IMR-90 (cell line): Measurements from ENCODE around the gene CAMK2D. TPM values are rescaled to one million over a fixed set of nuclear protein-coding genes. Genes with fewer than 3 reads are reported as not detected.

Experiments used
- ATAC-seq: fragments of 200-7000 bp; cut with Tn5 transposase; 2 replicates; pipeline ENCODE4 v1.9.1; 2020; ENCODE audit warnings: low read depth, mild to moderate bottlenecking, moderate library complexity
- BruUV-seq: library from RNA; stranded (reverse); fragments of 400-500 nt; replicated peaks from 2 replicates; lab custom pipeline; 2021; lab: Mats Ljungman, UMichigan
- CTCF ChIA-PET: fragments of 300-600 bp; formaldehyde crosslinking; extraction: SDS; loops from one replicate; lab custom pipeline; 2021; ENCODE audit warnings: antibody characterized with exemption; lab: Yijun Ruan, JAX
- POLR2A ChIA-PET: fragments of 300-600 bp; sonication (Branson Sonifier 250); formaldehyde crosslinking; loops from one replicate; lab custom pipeline; 2022; ENCODE audit warnings: antibody characterized with exemption; ENCODE audit not compliant: unreplicated experiment; lab: Charles Lee
- DNase-seq: peaks from one replicate; pipeline ENCODE4 v3.0.0; 2013
- H2AFZ ChIP-seq: replicated peaks from 2 replicates; pipeline ENCODE3; 2013; ENCODE audit warnings: low read length, mild to moderate bottlenecking; ENCODE audit not compliant: poor library complexity
- H2AK5ac ChIP-seq: 2 replicates; pipeline ENCODE4 v1.6.1; 2013; ENCODE audit warnings: low read depth, low read length, inconsistent platforms
- H2AK9ac ChIP-seq: replicated peaks from 2 replicates; pipeline ENCODE3; 2013; ENCODE audit warnings: mild to moderate bottlenecking, low read depth, low read length, moderate library complexity; ENCODE audit not compliant: poor library complexity
- H2BK120ac ChIP-seq: 2 replicates; pipeline ENCODE4 v1.6.1; 2013; ENCODE audit warnings: low read depth, low read length, inconsistent platforms
- H2BK15ac ChIP-seq: 3 replicates; pipeline ENCODE4 v1.6.1; 2013; ENCODE audit warnings: low read depth, low read length, inconsistent platforms
- H2BK20ac ChIP-seq: 2 replicates; pipeline ENCODE4 v1.6.1; 2013; ENCODE audit warnings: low read depth, mild to moderate bottlenecking, inconsistent platforms, low read length, moderate library complexity
- H2BK5ac ChIP-seq: 2 replicates; pipeline ENCODE4 v1.6.1; 2013; ENCODE audit warnings: mild to moderate bottlenecking, low read depth, low read length, inconsistent platforms; ENCODE audit not compliant: poor library complexity, severe bottlenecking
- H3K14ac ChIP-seq: replicated peaks from 2 replicates; pipeline ENCODE4 v1.6.1; 2013; ENCODE audit warnings: low read depth, low read length, inconsistent platforms
- H3K18ac ChIP-seq: 2 replicates; pipeline ENCODE4 v1.6.1; 2013; ENCODE audit warnings: low read depth, low read length, control low read depth
- H3K23ac ChIP-seq: 2 replicates; pipeline ENCODE4 v1.6.1; 2013; ENCODE audit warnings: low read depth, low read length, inconsistent platforms
- H3K27ac ChIP-seq: 2 replicates; pipeline ENCODE4 v1.5.1; 2013; ENCODE audit warnings: mild to moderate bottlenecking, control low read depth, low read length; ENCODE audit not compliant: insufficient read depth
- H3K27me3 ChIP-seq: 2 replicates; pipeline ENCODE4 v1.6.1; 2013; ENCODE audit warnings: low read length; ENCODE audit not compliant: control insufficient read depth, insufficient read depth
- H3K36me3 ChIP-seq: 2 replicates; pipeline ENCODE4 v1.6.1; 2013; ENCODE audit warnings: low read length, mixed read lengths; ENCODE audit not compliant: control insufficient read depth, insufficient read depth
- H3K4ac ChIP-seq: 2 replicates; pipeline ENCODE4 v1.6.1; 2013; ENCODE audit warnings: low read depth, low read length, inconsistent platforms
- H3K4me1 ChIP-seq: 2 replicates; pipeline ENCODE4 v1.6.1; 2013; ENCODE audit warnings: low read length, mixed read lengths; ENCODE audit not compliant: control insufficient read depth, insufficient read depth
- H3K4me2 ChIP-seq: 2 replicates; pipeline ENCODE4 v1.6.1; 2013; ENCODE audit warnings: low read depth, mild to moderate bottlenecking, control low read depth, low read length, moderate library complexity
- H3K4me3 ChIP-seq: 2 replicates; pipeline ENCODE4 v1.5.1; 2013; ENCODE audit warnings: low read depth, mild to moderate bottlenecking, control low read depth, low read length, moderate library complexity; ENCODE audit not compliant: insufficient read depth
- H3K56ac ChIP-seq: 2 replicates; pipeline ENCODE4 v1.6.1; 2013; ENCODE audit warnings: low read length, inconsistent platforms; ENCODE audit not compliant: insufficient read depth; ENCODE audit errors: extremely low read depth
- H3K79me1 ChIP-seq, 2 experiments: 2 replicates each; pipeline ENCODE4 v1.6.1; 2013; ENCODE audit warnings: low read length in 2 of 2, inconsistent platforms in 1 of 2, low read depth in 1 of 2
- H3K9ac ChIP-seq: 2 replicates; pipeline ENCODE4 v1.6.1; 2013; ENCODE audit warnings: low read depth, low read length, control low read depth
- H3K9me1 ChIP-seq: 2 replicates; pipeline ENCODE4 v1.6.1; 2013; ENCODE audit warnings: low read length, inconsistent platforms; ENCODE audit not compliant: insufficient read depth
- H3K9me3 ChIP-seq: 2 replicates; pipeline ENCODE4 v1.6.1; 2013; ENCODE audit warnings: low read length; ENCODE audit not compliant: control insufficient read depth, insufficient read depth
- H4K20me1 ChIP-seq: 2 replicates; pipeline ENCODE4 v1.6.1; 2013; ENCODE audit warnings: low read length, inconsistent platforms; ENCODE audit not compliant: insufficient read depth
- H4K5ac ChIP-seq: 2 replicates; pipeline ENCODE4 v1.6.1; 2013; ENCODE audit warnings: mild to moderate bottlenecking, low read depth, low read length, control low read depth
- H4K8ac ChIP-seq, 2 experiments: 2 replicates each; pipeline ENCODE4 v1.6.1; 2013; ENCODE audit warnings: low read depth in 2 of 2, low read length in 2 of 2, control low read depth in 1 of 2, inconsistent platforms in 1 of 2
- H4K91ac ChIP-seq: 2 replicates; pipeline ENCODE4 v1.6.1; 2013; ENCODE audit warnings: low read depth, low read length, inconsistent platforms; ENCODE audit not compliant: insufficient read depth
- CEBPB ChIP-seq: IDR thresholded peaks from 2 replicates; pipeline ENCODE4 v1.6.1; 2012; ENCODE audit warnings: low read depth, low read length, improper control_type of control experiment
- FOS ChIP-seq: fragments of 150-350 bp; IDR thresholded peaks from 2 replicates; pipeline ENCODE4 v1.6.1; 2016; ENCODE audit warnings: low read depth, low read length
- MAFK ChIP-seq: IDR thresholded peaks from 2 replicates; pipeline ENCODE4 v1.6.1; 2012; ENCODE audit warnings: low read depth, low read length, improper control_type of control experiment
- MAZ ChIP-seq: IDR thresholded peaks from 2 replicates; pipeline ENCODE4 v1.6.1; 2012; ENCODE audit warnings: low read depth, mild to moderate bottlenecking, low read length, improper control_type of control experiment, moderate library complexity, borderline replicate concordance
- MXI1 ChIP-seq: IDR thresholded peaks from 2 replicates; pipeline ENCODE4 v1.6.1; 2012; ENCODE audit warnings: low read depth, mild to moderate bottlenecking, low read length, moderate library complexity, borderline replicate concordance
- NFE2L2 ChIP-seq: fragments of 150-350 bp; IDR thresholded peaks from 2 replicates; pipeline ENCODE4 v1.6.1; 2016; ENCODE audit warnings: low read depth, mild to moderate bottlenecking, low read length
- POLR2A ChIP-seq: IDR thresholded peaks from 2 replicates; pipeline ENCODE4 v1.6.1; 2012; ENCODE audit warnings: mild to moderate bottlenecking, low read depth, low read length
- RAD21 ChIP-seq: IDR thresholded peaks from 2 replicates; pipeline ENCODE4 v1.6.1; 2012; ENCODE audit warnings: low read length, improper control_type of control experiment
- RCOR1 ChIP-seq: IDR thresholded peaks from 2 replicates; pipeline ENCODE4 v1.6.1; 2012; ENCODE audit warnings: mild to moderate bottlenecking, low read length, improper control_type of control experiment; ENCODE audit not compliant: insufficient replicate concordance
- RFX5 ChIP-seq: IDR thresholded peaks from 2 replicates; pipeline ENCODE4 v1.8.0; 2012; ENCODE audit warnings: low read depth, mild to moderate bottlenecking, low read length, moderate library complexity
- SMC3 ChIP-seq: fragments of 150-350 bp; IDR thresholded peaks from 2 replicates; pipeline ENCODE4 v1.6.1; 2016; ENCODE audit warnings: low read depth, mild to moderate bottlenecking, antibody characterized with exemption, low read length, moderate library complexity
- WGBS, 2 experiments: methylation state at CpG; one replicate each; pipeline versions ENCODE4 v1.1.5 to v1.1.7; 2013; ENCODE audit warnings: missing lambda C conversion rate in 2 of 2; ENCODE audit not compliant: insufficient read length in 1 of 2; ENCODE audit errors: extremely low coverage in 2 of 2; 5-methylcytosine and 5-hydroxymethylcytosine counted together
- dilution Hi-C: fragments of 300-500 bp; cut with HindIII; formaldehyde crosslinking; loops from one replicate; pipeline ENCODE4 v1.14.3; 2018; ENCODE audit warnings: low sequenced_read_pairs; ENCODE audit not compliant: unreplicated experiment
- in situ Hi-C: fragments of 300-500 bp; cut with MboI; formaldehyde crosslinking; loops from 3 replicates; pipeline ENCODE4 v1.14.3; 2019; ENCODE audit warnings: low sequenced_read_pairs, inconsistent platforms, mixed read lengths
- intact Hi-C: fragments of 100-400 bp; cut with micrococcal nuclease; formaldehyde crosslinking; loops from 2 replicates; pipeline ENCODE4 v1.10.0; 2022
- polyA plus RNA-seq, 3 experiments: library from polyadenylated mRNA; depleted of rRNA; stranded (reverse); fragments of >200 nt; gene quantifications; 2 replicates each; pipeline ENCODE4 v1.2.3, GENCODE V29; 2012; ENCODE audit warnings: low replicate concordance in 1 of 3
- total RNA-seq: library from RNA; depleted of rRNA; stranded (reverse); fragments of >200 nt; gene quantifications from 2 replicates; pipeline ENCODE4 v1.2.3, GENCODE V29; 2012
- TF ChIP-seq, protein P1 (sequence below): fragments of 150-350 bp; IDR thresholded peaks from 2 replicates; pipeline ENCODE4 v1.6.1; 2016; ENCODE audit warnings: low read depth, mild to moderate bottlenecking, low read length, moderate library complexity, borderline replicate concordance
- TF ChIP-seq, protein P2 (sequence below): fragments of 150-350 bp; IDR thresholded peaks from 2 replicates; pipeline ENCODE4 v1.6.1; 2017; ENCODE audit warnings: mild to moderate bottlenecking, antibody characterized with exemption, low read length, low read depth
- TF ChIP-seq, protein P3 (sequence below): conservative IDR thresholded peaks from 2 replicates; pipeline ENCODE4 v1.5.1; 2012; ENCODE audit warnings: mild to moderate bottlenecking, low read depth, low read length, improper control_type of control experiment

CAMK2D gene
- total and polyA plus RNA-seq, 2 of the 4 experiments (the other 2 are of a cell fraction) = 44.6 to 156 TPM

DNA sequence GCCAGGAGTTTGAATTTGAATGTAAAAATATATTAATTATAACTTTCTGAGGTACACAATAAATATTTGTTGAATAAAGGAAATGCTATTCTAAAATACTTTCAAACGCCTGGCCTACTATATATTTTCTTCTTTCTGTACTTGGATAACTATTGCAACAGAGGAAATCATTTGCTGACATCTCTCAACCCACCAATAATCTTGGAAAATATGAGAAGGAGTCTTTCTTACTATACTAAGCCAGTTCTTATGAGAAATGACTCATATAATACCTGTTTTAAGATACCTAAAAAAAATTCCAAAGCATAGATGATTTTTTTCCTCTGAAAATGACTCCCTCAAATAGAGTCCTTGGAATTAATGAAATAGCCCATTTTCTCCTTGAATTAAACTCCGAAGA lies 64.1 kb downstream of the CAMK2D start:
- H2BK5ac ChIP-seq = no peak overlapping the region
- H4K8ac ChIP-seq = no peak overlapping the region
- H3K79me1 ChIP-seq = peaks cover 34 to 83% of the 10 kb centered on the region in 2 experiments
- DNase-seq (no peak), ATAC-seq (no peak)
- no peak overlapping the region for H2AK5ac ChIP-seq
- in situ Hi-C loops = no loop called here
- no peak overlapping the region for H4K91ac ChIP-seq
- no peaks in the 10 kb centered on the region for H3K36me3 ChIP-seq
- POLR2A ChIA-PET = no interaction called here
- intact Hi-C loops = no loop called here
- TF ChIP-seq MXI1 (no peak), POLR2A (no peak), NFE2L2 (no peak), RCOR1 (no peak), CEBPB (no peak), MAFK (no peak), MAZ (no peak), RFX5 (no peak), RAD21 (no peak), SMC3 (no peak), FOS (no peak)
- TF ChIP-seq, protein P1, sequence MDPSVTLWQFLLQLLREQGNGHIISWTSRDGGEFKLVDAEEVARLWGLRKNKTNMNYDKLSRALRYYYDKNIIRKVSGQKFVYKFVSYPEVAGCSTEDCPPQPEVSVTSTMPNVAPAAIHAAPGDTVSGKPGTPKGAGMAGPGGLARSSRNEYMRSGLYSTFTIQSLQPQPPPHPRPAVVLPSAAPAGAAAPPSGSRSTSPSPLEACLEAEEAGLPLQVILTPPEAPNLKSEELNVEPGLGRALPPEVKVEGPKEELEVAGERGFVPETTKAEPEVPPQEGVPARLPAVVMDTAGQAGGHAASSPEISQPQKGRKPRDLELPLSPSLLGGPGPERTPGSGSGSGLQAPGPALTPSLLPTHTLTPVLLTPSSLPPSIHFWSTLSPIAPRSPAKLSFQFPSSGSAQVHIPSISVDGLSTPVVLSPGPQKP = no peak
- TF ChIP-seq, protein P2, sequence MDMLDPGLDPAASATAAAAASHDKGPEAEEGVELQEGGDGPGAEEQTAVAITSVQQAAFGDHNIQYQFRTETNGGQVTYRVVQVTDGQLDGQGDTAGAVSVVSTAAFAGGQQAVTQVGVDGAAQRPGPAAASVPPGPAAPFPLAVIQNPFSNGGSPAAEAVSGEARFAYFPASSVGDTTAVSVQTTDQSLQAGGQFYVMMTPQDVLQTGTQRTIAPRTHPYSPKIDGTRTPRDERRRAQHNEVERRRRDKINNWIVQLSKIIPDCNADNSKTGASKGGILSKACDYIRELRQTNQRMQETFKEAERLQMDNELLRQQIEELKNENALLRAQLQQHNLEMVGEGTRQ = no peak
- TF ChIP-seq, protein P3, sequence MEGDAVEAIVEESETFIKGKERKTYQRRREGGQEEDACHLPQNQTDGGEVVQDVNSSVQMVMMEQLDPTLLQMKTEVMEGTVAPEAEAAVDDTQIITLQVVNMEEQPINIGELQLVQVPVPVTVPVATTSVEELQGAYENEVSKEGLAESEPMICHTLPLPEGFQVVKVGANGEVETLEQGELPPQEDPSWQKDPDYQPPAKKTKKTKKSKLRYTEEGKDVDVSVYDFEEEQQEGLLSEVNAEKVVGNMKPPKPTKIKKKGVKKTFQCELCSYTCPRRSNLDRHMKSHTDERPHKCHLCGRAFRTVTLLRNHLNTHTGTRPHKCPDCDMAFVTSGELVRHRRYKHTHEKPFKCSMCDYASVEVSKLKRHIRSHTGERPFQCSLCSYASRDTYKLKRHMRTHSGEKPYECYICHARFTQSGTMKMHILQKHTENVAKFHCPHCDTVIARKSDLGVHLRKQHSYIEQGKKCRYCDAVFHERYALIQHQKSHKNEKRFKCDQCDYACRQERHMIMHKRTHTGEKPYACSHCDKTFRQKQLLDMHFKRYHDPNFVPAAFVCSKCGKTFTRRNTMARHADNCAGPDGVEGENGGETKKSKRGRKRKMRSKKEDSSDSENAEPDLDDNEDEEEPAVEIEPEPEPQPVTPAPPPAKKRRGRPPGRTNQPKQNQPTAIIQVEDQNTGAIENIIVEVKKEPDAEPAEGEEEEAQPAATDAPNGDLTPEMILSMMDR = no peak
- H3K9me3 ChIP-seq = no peaks in the 10 kb centered on the region
- no peak overlapping the region for H3K14ac ChIP-seq
- H2AK9ac ChIP-seq = no peak overlapping the region
- no peak overlapping the region for H3K4ac ChIP-seq
- no peak overlapping the region for H3K4me2 ChIP-seq
- dilution Hi-C loops = no loop called here
- CTCF ChIA-PET = no interaction called here
- no peak overlapping the region for H4K5ac ChIP-seq
- no peak overlapping the region for H3K4me3 ChIP-seq
- no peak overlapping the region for H3K18ac ChIP-seq
- H2AFZ ChIP-seq = no peak overlapping the region
- no peak overlapping the region for H2BK20ac ChIP-seq
- peaks cover 13% of the 10 kb centered on the region; the same call in 1 of the 2 replicates for H4K20me1 ChIP-seq
- WGBS, 2 experiments = no CpG with 5 or more reads among the region's 2 CpGs
- BruUV-seq = no TSS peak
- H3K9me1 ChIP-seq = peaks cover 19% of the 10 kb centered on the region
- no peak overlapping the region for H3K9ac ChIP-seq
- H2BK120ac ChIP-seq = no peak overlapping the region
- H3K23ac ChIP-seq = no peak overlapping the region
- no peak overlapping the region for H3K27ac ChIP-seq
- H3K27me3 ChIP-seq = no peaks in the 10 kb centered on the region
- no peak overlapping the region for H2BK15ac ChIP-seq
- no peak overlapping the region for H3K56ac ChIP-seq
- peaks cover 13% of the 10 kb centered on the region for H3K4me1 ChIP-seq
